Aorta (tissue), 5 donors: ENCODE data around the gene ANK3. TPM values are rescaled to one million over a fixed set of nuclear protein-coding genes. Genes with fewer than 3 reads are reported as not detected.

Source experiments
- ATAC-seq: fragments of 200-7000 bp; cut with Tn5 transposase; one replicate; pipeline ENCODE4 v1.9.1; 2022; ENCODE audit warnings: moderate library complexity; ENCODE audit not compliant: low FRiP score
- DNase-seq, 2 donors: peaks; one replicate each; pipeline ENCODE4 v3.0.0-alpha.2; 2020
- H3K27ac ChIP-seq, 2 donors: one replicate each; pipeline ENCODE4 v1.5.1; 2013; ENCODE audit warnings: low read length in 2 of 2, mild to moderate bottlenecking in 2 of 2, moderate library complexity in 2 of 2, control low read depth in 1 of 2, inconsistent platforms in 1 of 2, low read depth in 1 of 2
- H3K27me3 ChIP-seq, 2 donors: one replicate each; pipeline ENCODE4 v1.6.1; 2013; ENCODE audit warnings: control low read depth in 1 of 2, low read length in 1 of 2, mild to moderate bottlenecking in 1 of 2, moderate library complexity in 1 of 2; ENCODE audit not compliant: insufficient read depth in 2 of 2, control insufficient read depth in 1 of 2
- H3K36me3 ChIP-seq, 2 donors: one replicate each; pipeline ENCODE4 v1.6.1; 2013; ENCODE audit warnings: control low read depth in 1 of 2, low read length in 1 of 2, mild to moderate bottlenecking in 1 of 2; ENCODE audit not compliant: insufficient read depth in 2 of 2, control insufficient read depth in 1 of 2
- H3K4me1 ChIP-seq, 2 donors: one replicate each; pipeline ENCODE4 v1.6.1; 2013; ENCODE audit warnings: low read length in 2 of 2, control low read depth in 1 of 2, mild to moderate bottlenecking in 1 of 2, moderate library complexity in 1 of 2; ENCODE audit not compliant: insufficient read depth in 2 of 2, control insufficient read depth in 1 of 2
- H3K4me3 ChIP-seq, 2 donors: one replicate each; pipeline ENCODE4 v1.5.1; 2013; ENCODE audit warnings: low read length in 2 of 2, control low read depth in 1 of 2, mild to moderate bottlenecking in 1 of 2
- H3K9me3 ChIP-seq: one replicate; pipeline ENCODE4 v1.6.1; 2013; ENCODE audit warnings: mild to moderate bottlenecking, low read length; ENCODE audit not compliant: control insufficient read depth
- WGBS, 2 donors: extraction: QIAGEN DNeasy Blood & Tissue Kit; methylation state at CpG; one replicate each; pipeline ENCODE4 v1.1.7; 2013; 5-methylcytosine and 5-hydroxymethylcytosine counted together
- intact Hi-C, 2 donors: fragments of 100-400 bp; cut with DNase I; formaldehyde crosslinking; loops; one replicate each; pipeline versions ENCODE4 v1.14.2 to v1.15.0; 2022
- polyA plus RNA-seq, 2 donors: library from polyadenylated mRNA; stranded (reverse); fragments of 200-250 nt; gene quantifications; one replicate each; pipeline ENCODE4 v1.2.3, GENCODE V29; 2013
- total RNA-seq, 2 donors: library from RNA; stranded (reverse); fragmentation: NEBNext Ultra II Directional; extraction: Animal tissue kit (Norgen Biotek cat#: 25700); gene quantifications; one replicate each; pipeline ENCODE4 v1.2.1, GENCODE V29; 2021
- donor health status: healthy with polysubstance abuse.
- donor health status: Bipolar disorder and iron deficiency.
- donor health status: DM: no; HTN: no; CAD: no.
- donor health status: DM: no; HTN: no; CAD: no.
- donor health status: DM: yes; HTN: yes; CAD: no.

ANK3 gene
- total and polyA plus RNA-seq, 4 donors, result 16.5 to 38.2 (median 20.6) TPM

DNA sequence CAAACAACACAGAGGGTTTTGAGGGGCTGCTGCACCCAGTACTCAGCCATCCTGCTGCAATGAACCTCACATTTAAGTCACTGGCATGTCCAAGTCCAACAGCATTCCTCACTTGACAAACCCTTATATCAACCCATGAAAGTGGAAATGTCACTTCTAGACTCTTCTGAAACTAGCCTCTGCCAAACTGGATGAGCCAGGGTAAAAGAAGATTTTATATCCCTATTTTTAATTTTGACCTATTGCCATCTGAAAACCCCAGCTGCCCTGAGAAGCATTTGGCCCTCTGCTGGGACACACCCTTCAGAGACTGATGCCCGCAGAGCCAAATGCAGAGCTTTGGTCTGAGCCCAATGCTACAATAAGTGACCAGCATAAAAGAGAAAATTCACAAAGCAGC, 201.1 kb downstream of the ANK3 start:
- no peak for ATAC-seq

DNA sequence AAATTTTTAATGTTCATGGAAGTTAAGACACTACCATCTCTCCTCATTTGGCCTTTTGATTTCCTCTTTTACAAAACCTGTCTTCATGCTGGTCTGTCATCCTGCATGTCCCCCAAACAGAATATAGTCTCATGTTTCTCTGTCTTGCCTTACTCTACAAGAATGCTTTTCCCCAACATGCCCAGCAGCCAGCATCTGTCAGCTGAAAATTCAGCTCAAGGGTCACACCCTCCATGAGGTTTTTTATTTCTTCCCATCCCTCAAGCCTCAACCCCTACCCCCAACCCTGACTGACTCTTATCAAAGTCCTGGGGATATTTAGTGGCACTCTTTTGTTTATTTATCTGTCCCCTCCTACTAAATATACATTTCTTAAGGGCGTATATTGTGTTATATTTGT, 202.0 kb downstream of the ANK3 start:
- no peaks in the 10 kb centered on the region for H3K36me3 ChIP-seq
- intact Hi-C loops, result no loop called here
- no peak overlapping the region for H3K4me3 ChIP-seq
- no peaks in the 10 kb centered on the region for H3K27me3 ChIP-seq
- no peak for DNase-seq
- no peak overlapping the region for H3K27ac ChIP-seq
- ATAC-seq, result no peak
- 87 to 97% methylated on average over 1 of the region's 1 CpG for WGBS, 2 donors
- no peaks in the 10 kb centered on the region for H3K9me3 ChIP-seq
- peaks cover 3 to 4% of the 10 kb centered on the region in 2 donors for H3K4me1 ChIP-seq

More for the DNA sequence above, 201.1 kb downstream of the ANK3 start:
- no peaks in the 10 kb centered on the region for H3K27me3 ChIP-seq
- H3K36me3 ChIP-seq, result no peaks in the 10 kb centered on the region
- H3K4me1 ChIP-seq, result peaks cover 0 to 3% of the 10 kb centered on the region in 2 donors
- intact Hi-C loops, result no loop called here
- H3K9me3 ChIP-seq, result no peaks in the 10 kb centered on the region
- no peak overlapping the region for H3K27ac ChIP-seq
- DNase-seq, result no peak
- no peak overlapping the region for H3K4me3 ChIP-seq
- whole genome bisulfite sequencing, 2 donors, result 69 to 71% methylated on average over 1 of the region's 1 CpG

DNA sequence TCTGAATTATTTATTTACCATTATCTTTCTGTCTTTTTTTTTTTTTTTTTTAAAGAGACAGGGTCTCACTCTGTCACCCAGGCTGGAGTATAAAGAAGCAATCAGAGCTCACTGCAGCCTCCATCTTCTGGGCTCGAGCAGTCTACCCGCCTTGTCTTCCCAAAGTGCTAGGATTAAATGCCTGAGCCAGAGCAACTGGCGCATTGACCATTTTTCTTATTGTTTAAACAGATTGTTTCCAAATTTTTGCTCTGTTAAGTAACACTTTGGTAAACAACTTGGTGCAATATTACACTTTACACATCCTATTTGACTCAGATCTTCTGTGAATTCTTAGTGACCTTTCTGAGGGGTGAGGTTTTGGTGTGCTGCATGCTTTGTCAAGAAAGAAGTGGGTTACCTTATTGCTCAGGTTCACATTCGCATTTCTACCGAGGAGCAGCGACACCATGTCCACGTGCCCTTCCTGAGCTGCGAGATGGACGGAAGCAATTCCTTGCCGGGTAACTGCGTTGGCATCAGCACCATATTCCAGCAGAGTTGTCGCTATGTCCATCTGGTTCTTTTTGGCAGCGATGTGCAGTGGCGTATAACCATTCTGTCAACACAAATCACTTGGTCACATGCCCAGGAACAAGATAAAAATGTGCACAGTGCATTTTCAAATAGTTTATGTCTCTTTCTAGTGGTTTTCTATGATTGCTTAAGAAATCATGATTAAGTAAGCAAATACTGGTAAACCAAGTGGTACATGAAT, 203.2 kb downstream of the ANK3 start:
- Histone ChIP-seq H3K27ac (no peak overlapping the region), H3K4me1 (peaks cover 3 to 7% of the 10 kb centered on the region in 2 donors), H3K4me3 (no peak overlapping the region), H3K36me3 (no peaks in the 10 kb centered on the region), H3K27me3 (no peaks in the 10 kb centered on the region), H3K9me3 (no peaks in the 10 kb centered on the region)
- ATAC-seq (peak; percentile 19), DNase-seq (peak in 1 of 2 donors; percentile 59)
- 42 to 47% methylated on average over 14 of the region's 14 CpGs for WGBS, 2 donors
- intact Hi-C loops, result no loop called here

DNA sequence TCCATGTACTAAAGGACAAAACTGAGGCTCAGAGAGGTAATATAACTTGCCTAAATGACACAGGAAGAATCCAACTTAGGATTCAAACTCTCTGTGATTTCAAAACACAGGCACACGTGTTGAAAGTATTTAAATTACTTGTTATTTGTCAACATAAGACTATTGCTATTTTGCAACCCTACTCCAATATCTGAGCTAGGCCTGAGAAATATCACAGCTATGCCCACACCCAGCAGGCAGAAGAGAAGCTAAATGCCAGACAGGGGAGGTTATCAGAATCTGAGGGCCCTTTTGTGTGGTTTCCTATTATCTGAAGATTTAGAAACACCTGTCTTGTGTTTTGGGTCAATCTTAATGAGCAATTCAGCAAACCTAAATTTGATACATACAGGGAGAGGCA, 204.3 kb downstream of the ANK3 start:
- no peaks in the 10 kb centered on the region for H3K36me3 ChIP-seq
- WGBS, 2 donors, result 76 to 80% methylated on average over 1 of the region's 1 CpG
- peaks cover 3 to 7% of the 10 kb centered on the region in 2 donors for H3K4me1 ChIP-seq
- no peaks in the 10 kb centered on the region for H3K9me3 ChIP-seq
- intact Hi-C loops, result no loop called here
- H3K27me3 ChIP-seq, result no peaks in the 10 kb centered on the region
- ATAC-seq (no peak), DNase-seq (no peak)
- H3K4me3 ChIP-seq, result no peak overlapping the region
- H3K27ac ChIP-seq, result no peak overlapping the region

DNA sequence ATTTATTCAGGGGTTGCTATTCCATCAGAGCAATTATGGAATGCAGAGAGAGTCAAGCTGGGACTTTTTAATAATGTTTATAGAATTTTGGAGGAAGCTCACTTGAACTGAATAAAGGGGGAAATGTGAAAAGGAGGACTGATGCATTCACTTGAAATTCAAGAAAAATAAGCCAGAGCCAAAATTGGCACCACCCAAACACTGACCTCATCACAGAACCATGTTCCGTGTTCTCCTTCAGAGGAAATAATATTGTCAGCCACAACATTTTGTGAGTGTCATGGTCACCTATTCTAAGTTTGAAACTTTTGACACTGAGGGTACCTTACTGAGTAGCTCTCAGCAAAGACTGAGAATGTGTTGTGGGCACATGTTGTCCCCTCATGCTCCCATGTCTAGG, 207.0 kb downstream of the ANK3 start:
- ATAC-seq (peak; percentile 34), DNase-seq (no peak)
- Histone ChIP-seq H3K4me3 (no peak overlapping the region), H3K4me1 (peaks cover 3 to 4% of the 10 kb centered on the region in 2 donors), H3K27me3 (no peaks in the 10 kb centered on the region), H3K27ac (peak overlapping the region; percentile 28 to 83), H3K36me3 (no peaks in the 10 kb centered on the region), H3K9me3 (no peaks in the 10 kb centered on the region)
- intact Hi-C loops, result no loop called here
- 0 to 7% methylated on average over 1 of the region's 1 CpG for WGBS, 2 donors

DNA sequence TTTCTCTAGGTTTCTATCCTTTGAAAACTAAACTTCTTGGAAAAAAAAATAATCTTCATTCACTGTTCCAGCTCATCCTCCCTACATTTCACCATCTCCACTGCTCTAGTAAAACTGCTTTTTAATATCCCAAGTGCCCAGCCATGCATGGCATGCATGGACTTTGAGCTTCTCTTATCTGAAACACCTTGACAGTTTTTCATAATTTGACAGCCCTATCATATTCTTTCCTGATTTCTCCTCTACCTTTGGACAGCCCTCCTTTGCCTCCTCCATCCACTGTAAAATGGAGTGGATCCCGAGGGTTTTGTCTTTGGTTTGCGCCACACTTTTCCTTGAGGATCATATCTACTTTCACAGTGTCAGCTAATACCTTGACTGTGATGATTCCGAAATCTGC, 212.8 kb downstream of the ANK3 start:
- Histone ChIP-seq H3K27ac (no peak overlapping the region), H3K9me3 (no peaks in the 10 kb centered on the region), H3K4me3 (no peak overlapping the region), H3K36me3 (no peaks in the 10 kb centered on the region), H3K4me1 (no peaks in the 10 kb centered on the region), H3K27me3 (no peaks in the 10 kb centered on the region)
- intact Hi-C loops, result no loop called here
- DNase-seq, result no peak
- 79 to 95% methylated on average over 3 of the region's 3 CpGs for WGBS, 2 donors
- ATAC-seq, result no peak

DNA sequence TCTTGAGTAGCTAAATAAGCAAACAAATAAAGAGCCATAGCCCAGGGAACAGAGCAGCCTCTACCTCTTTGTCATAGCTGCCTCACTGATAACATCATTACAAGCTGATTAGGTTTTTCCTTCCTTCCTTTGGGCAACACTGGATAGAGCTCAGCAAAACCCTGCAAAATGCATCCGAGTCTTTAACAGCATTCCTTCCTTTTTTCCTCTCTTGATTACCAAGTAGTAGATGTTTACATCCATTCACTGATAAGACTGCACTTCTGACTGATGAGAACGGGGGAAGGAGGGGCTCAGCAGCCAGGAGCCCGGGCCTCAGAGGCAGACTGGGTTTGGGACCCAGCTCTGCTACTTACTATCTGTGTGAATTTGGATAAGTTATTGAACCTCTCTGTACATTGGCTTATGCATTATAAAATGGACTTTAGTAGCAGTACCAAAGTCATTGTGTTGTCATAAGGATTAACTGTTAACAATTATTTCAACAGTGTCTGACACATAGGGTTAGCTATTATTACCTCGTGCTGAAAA, 214.2 kb downstream of the ANK3 start:
- DNase-seq (no peak), ATAC-seq (no peak)
- Histone ChIP-seq H3K36me3 (no peaks in the 10 kb centered on the region), H3K4me1 (no peaks in the 10 kb centered on the region), H3K27ac (no peak overlapping the region), H3K4me3 (no peak overlapping the region), H3K9me3 (no peaks in the 10 kb centered on the region), H3K27me3 (no peaks in the 10 kb centered on the region)
- intact Hi-C loops, result no loop called here
- 64 to 69% methylated on average over 4 of the region's 4 CpGs for WGBS, 2 donors

DNA sequence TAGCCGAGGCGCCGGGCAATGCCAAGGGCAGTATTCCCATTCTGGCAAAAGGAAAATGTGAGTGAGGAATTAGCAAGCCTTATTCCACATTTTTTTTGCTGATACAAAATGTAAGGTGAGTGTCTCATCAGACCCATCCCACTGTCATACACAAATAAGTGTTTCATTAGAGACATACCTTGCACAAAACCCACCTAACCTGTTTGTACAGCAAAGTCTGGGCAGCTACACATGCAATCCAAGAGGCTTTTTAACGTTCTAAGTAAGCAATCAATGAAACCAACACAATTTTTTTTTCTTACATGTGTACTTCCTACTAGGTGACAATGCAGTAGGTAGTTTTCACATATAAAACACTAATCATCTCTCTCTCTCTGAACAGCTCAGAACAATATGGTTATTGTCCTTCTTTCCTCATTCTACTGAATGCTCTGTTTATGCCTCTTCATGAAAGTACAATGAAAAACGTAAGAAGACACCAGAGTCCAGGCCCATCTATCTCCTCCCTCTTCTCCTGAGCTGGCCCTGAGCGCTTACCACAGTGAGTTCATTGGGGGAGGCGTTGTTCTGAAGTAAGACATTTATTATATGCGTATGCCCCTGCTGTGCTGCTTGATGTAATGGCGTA, 217.2 kb downstream of the ANK3 start:
- H3K4me1 ChIP-seq, result no peaks in the 10 kb centered on the region
- H3K27me3 ChIP-seq, result no peaks in the 10 kb centered on the region
- ATAC-seq (no peak), DNase-seq (no peak)
- WGBS, 2 donors, result 92 to 94% methylated on average over 9 of the region's 9 CpGs
- intact Hi-C loops, result no loop called here
- H3K27ac ChIP-seq, result no peak overlapping the region
- no peaks in the 10 kb centered on the region for H3K36me3 ChIP-seq
- H3K4me3 ChIP-seq, result no peak overlapping the region
- H3K9me3 ChIP-seq, result no peaks in the 10 kb centered on the region
